Right lobe of liver (tissue), 4 donors: ENCODE results near the gene SETBP1.

Experiments
- POLR2A ChIP-seq: fragments of 450-650 bp; IDR thresholded peaks from one replicate; pipeline ENCODE4 v1.6.1; 2017; ENCODE audit warnings: antibody characterized with exemption, mild to moderate bottlenecking
- TF ChIP-seq, protein P1 (sequence below), 4 donors: fragments of 200-600 bp in 3 of 4; fragments of 450-650 bp in 1 of 4; IDR thresholded peaks; one replicate each; pipeline versions ENCODE4 v1.5.1 to v1.8.0; 2016 to 2022; ENCODE audit warnings: antibody characterized with exemption in 4 of 4, mild to moderate bottlenecking in 2 of 4
- donor health status: DM: no; HTN: no; CAD: no.
- donor health status: DM: no; HTN: no; CAD: no.
- donor health status: DM: no; HTN: yes; CAD: no.

DNA sequence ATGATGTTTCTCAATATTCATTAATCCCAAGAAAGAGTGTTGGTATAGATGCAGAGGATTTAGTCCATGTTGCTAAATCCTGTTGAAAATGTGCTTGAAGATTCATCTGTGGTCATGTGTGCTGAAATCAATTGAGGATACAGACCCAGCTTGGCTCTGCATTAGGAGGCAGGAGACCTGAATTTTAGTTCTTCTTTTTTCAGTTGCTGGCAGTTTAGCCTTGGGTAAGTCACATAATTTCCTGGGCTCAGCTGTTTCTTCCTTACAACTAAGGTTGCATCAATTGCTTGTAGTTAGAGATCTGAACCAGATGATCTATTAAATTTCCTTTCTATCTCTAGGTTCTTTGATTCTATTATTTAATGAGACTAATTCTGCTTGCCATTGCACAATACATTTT is 54.4 kb downstream of the SETBP1 start:
- no peak for TF ChIP-seq POLR2A
- TF ChIP-seq, protein P1, sequence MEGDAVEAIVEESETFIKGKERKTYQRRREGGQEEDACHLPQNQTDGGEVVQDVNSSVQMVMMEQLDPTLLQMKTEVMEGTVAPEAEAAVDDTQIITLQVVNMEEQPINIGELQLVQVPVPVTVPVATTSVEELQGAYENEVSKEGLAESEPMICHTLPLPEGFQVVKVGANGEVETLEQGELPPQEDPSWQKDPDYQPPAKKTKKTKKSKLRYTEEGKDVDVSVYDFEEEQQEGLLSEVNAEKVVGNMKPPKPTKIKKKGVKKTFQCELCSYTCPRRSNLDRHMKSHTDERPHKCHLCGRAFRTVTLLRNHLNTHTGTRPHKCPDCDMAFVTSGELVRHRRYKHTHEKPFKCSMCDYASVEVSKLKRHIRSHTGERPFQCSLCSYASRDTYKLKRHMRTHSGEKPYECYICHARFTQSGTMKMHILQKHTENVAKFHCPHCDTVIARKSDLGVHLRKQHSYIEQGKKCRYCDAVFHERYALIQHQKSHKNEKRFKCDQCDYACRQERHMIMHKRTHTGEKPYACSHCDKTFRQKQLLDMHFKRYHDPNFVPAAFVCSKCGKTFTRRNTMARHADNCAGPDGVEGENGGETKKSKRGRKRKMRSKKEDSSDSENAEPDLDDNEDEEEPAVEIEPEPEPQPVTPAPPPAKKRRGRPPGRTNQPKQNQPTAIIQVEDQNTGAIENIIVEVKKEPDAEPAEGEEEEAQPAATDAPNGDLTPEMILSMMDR (IDR thresholded peaks at IDR 0.05), result no peak
